Kidney epithelial cell (primary cell): ENCODE results near the gene EPS8L2. TPM values are rescaled to one million over a fixed set of nuclear protein-coding genes. Genes with fewer than 3 reads are reported as not detected.
A peak's percentile ranks its signal among the peaks of the same experiment; 100 is the strongest.
"Not testable (repeated sequence)": the region's sequence is repeated elsewhere in the genome, so short reads cannot be mapped to it uniquely, and the experiment has no call there.

Experiments
- DNase-seq: peaks from one replicate; pipeline ENCODE4 v3.0.0-alpha.2; 2010; ENCODE audit warnings: low read depth
- H3K27me3 ChIP-seq: 2 replicates; pipeline ENCODE4 v1.6.0; 2011; ENCODE audit warnings: low read length; ENCODE audit not compliant: control insufficient read depth, insufficient read depth
- H3K36me3 ChIP-seq: 2 replicates; pipeline ENCODE4 v1.5.1; 2011; ENCODE audit warnings: low read length; ENCODE audit not compliant: control insufficient read depth, insufficient read depth
- H3K4me3 ChIP-seq: 2 replicates; pipeline ENCODE4 v1.5.1; 2011; ENCODE audit warnings: low read depth, mild to moderate bottlenecking, control low read depth, low read length
- CTCF ChIP-seq: IDR thresholded peaks from 2 replicates; pipeline ENCODE4 v1.5.1; 2011; ENCODE audit warnings: mild to moderate bottlenecking, moderate library complexity, low read length, control low read depth, inconsistent platforms; ENCODE audit not compliant: insufficient read depth, poor library complexity, severe bottlenecking
- total RNA-seq: library from RNA; depleted of rRNA; stranded (reverse); fragments of >200 nt; gene quantifications from 2 replicates; pipeline ENCODE4 v1.2.3, GENCODE V29; 2015

Gene EPS8L2
- total RNA-seq, 1 donor from 2014 or later, result 119 TPM

DNA sequence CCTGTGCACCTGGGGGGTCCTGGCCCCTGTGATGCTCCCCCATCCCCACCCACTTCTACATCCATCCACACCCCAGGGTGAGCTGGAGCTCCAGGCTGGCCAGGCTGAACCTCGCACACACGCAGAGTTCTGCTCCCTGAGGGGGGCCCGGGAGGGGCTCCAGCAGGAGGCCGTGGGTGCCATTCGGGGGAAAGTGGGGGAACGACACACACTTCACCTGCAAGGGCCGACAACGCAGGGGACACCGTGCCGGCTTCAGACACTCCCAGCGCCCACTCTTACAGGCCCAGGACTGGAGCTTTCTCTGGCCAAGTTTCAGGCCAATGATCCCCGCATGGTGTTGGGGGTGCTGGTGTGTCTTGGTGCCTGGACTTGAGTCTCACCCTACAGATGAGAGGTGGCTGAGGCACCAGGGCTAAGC lies 21.3 kb downstream of the EPS8L2 start:
- TF ChIP-seq CTCF, result no peak
- H3K27me3 ChIP-seq, result no peaks in the 10 kb centered on the region
- no peak for DNase-seq
- H3K36me3 ChIP-seq, result peaks cover 4% of the 10 kb centered on the region
- no peak overlapping the region for H3K4me3 ChIP-seq

DNA sequence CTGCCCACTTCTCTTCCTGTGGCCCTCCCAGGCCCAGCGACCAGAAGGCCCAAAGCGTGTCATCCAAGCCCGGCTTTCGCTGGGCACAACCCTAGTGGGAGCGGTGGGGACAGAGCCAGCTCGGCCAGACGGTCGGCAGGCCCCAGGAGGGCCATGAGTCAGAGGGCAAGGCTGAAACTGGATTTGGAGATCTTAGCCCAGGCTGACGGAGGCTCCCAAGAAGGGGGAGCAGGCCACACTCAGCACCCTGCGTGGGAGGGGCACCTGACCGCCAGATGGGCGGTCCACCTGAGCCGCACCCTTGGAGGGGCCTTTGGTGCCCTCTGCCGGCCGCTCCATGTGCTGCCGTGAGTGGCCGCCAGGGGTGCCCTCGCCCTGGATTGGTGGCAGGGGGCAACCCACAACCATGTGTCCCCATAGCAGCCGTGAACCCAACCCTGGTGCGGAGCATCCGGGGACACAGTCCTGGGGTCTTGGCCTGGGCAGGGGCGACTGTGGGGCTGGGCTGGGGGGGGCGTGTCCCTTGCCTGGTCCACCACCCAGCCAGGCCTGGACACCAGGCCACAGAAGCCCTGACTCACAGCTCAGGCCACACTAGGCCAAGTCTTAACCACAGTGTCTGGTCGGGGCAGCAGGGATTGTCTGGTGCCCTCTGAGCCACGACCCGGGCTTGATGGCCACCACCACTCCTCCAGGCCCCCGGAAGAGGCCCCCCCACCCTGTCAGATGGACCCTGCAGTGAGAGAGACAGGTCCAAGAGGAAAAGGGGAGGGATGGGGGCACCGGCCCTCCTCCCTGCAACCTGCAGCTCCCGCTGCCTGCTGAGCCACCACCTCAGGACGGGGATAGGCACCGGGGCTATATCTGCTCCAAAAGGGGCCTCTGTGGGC lies 22.1 kb downstream of the EPS8L2 start:
- Histone ChIP-seq H3K27me3 (no peaks in the 10 kb centered on the region), H3K36me3 (peaks cover 4% of the 10 kb centered on the region), H3K4me3 (no peak overlapping the region)
- peak; percentile 76 for DNase-seq
- TF ChIP-seq CTCF, result peak; percentile 100

- no peak for DNase-seq
- H3K4me3 ChIP-seq, result no peak overlapping the region
- peaks cover 4% of the 10 kb centered on the region for H3K36me3 ChIP-seq
- no peak for TF ChIP-seq CTCF
- no peaks in the 10 kb centered on the region for H3K27me3 ChIP-seq
These were observed 23.0 kb downstream of the EPS8L2 start for GRCh38 chr11:728901-729491.

- no peak for DNase-seq
- Histone ChIP-seq H3K27me3 (no peaks in the 10 kb centered on the region), H3K4me3 (no peak overlapping the region), H3K36me3 (peaks cover 4% of the 10 kb centered on the region)
- TF ChIP-seq CTCF, result no peak
These were observed 23.6 kb downstream of the EPS8L2 start for GRCh38 chr11:729492-730074.

- no peak for DNase-seq
- no peak overlapping the region for H3K4me3 ChIP-seq
- peaks cover 4% of the 10 kb centered on the region for H3K27me3 ChIP-seq
- no peak for TF ChIP-seq CTCF
- H3K36me3 ChIP-seq, result no peaks in the 10 kb centered on the region
These were observed 27.0 kb downstream of the EPS8L2 start for GRCh38 chr11:733072-733471.

DNA sequence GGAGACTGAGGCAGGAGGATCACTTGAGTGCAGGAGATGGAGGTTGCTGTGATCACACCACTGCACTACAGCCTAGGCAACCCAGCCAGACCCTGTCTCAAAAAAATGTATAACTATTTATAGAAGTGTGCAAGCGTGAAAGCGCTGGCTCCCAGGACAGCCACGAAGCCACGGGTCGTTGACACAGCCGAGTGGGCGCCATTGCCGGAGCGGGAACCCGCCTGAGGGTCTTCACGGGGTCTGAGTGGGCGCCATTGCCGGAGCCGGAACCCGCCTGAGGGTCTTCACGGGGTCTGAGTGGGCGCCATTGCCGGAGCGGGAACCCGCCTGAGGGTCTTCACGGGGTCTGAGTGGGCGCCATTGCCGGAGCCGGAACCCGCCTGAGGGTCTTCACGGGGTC lies 28.5 kb downstream of the EPS8L2 start:
- not testable (repeated sequence) for H3K27me3 ChIP-seq, H3K36me3 ChIP-seq, DNase-seq, H3K4me3 ChIP-seq
